Progenitor cell of endocrine pancreas (in vitro differentiated cells): Measurements from ENCODE around the gene ENTPD7. TPM values are rescaled to one million over a fixed set of nuclear protein-coding genes. Genes with fewer than 3 reads are reported as not detected.

Experiments used
- DNase-seq: peaks from one replicate; pipeline ENCODE4 v3.0.0; 2021; ENCODE audit warnings: low spot score; ENCODE audit not compliant: unreplicated experiment
- H3K27ac Mint-ChIP-seq: 2 replicates; pipeline ENCODE4 v1.8.0; 2021; ENCODE audit warnings: mild to moderate bottlenecking, moderate library complexity, mixed read lengths
- H3K27me3 Mint-ChIP-seq: 2 replicates; pipeline ENCODE4 v1.8.0; 2021; ENCODE audit warnings: mixed read lengths
- H3K36me3 Mint-ChIP-seq: 2 replicates; pipeline ENCODE4 v1.8.0; 2022; ENCODE audit warnings: mixed read lengths; ENCODE audit not compliant: insufficient read depth
- H3K4me1 Mint-ChIP-seq: 2 replicates; pipeline ENCODE4 v1.8.0; 2021; ENCODE audit warnings: low read depth, mixed read lengths
- H3K4me3 Mint-ChIP-seq: 2 replicates; pipeline ENCODE4 v1.8.0; 2021; ENCODE audit warnings: low read depth, mild to moderate bottlenecking, moderate library complexity, mixed read lengths
- H3K9me3 Mint-ChIP-seq: 2 replicates; pipeline ENCODE4 v1.8.0; 2021; ENCODE audit warnings: low read depth, mixed read lengths
- total RNA-seq: library from RNA; stranded (reverse); gene quantifications from 2 replicates; pipeline ENCODE4 v1.2.1, GENCODE V29; 2021
- TF ChIP-seq, protein P1 (sequence below): fragments of 200-600 bp; sonication (generic); IDR thresholded peaks from one replicate; pipeline ENCODE4 v1.5.0; 2021; ENCODE audit warnings: antibody characterized with exemption, mild to moderate bottlenecking; ENCODE audit not compliant: unreplicated experiment

Gene ENTPD7
- total RNA-seq, 1 donor from 2014 or later: 31.2 TPM

DNA sequence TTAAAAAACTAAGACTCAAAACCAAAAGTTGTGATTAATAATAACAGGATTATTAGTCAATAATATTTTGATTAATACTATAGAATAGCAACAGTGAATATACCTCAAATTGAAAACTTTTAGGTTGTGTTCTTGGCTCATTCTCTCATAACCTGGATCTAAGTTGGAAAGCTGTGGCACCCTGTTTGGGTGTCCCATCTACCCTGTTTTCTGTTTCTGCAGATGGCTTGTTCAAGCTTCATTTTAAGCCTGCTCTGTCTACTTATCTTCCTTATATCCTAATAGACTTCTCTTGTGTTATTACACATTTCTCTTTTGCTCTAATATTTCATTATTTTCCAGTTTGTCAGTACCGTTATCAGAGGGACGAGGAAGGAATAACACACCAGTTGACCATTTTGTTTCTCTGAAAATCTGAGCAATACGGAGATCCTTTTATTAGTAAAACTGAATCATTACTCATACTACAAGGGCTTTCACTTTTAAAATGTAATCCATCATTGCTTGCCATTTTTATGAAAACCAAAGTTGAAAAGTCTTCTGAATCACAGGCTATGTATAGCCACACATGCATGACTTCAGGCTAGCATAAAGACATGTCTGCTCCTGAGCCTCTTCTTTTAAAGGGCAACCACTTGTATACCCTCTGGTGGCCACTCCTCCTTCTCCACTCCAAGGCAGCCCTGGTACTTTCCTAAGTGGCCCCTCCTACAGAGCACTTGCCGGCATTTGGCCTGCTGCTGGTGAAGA, 50.3 kb downstream of the ENTPD7 start:
- H3K27me3 Mint-ChIP-seq: no peaks in the 10 kb centered on the region
- H3K4me3 Mint-ChIP-seq: no peak overlapping the region
- TF ChIP-seq, protein P1, sequence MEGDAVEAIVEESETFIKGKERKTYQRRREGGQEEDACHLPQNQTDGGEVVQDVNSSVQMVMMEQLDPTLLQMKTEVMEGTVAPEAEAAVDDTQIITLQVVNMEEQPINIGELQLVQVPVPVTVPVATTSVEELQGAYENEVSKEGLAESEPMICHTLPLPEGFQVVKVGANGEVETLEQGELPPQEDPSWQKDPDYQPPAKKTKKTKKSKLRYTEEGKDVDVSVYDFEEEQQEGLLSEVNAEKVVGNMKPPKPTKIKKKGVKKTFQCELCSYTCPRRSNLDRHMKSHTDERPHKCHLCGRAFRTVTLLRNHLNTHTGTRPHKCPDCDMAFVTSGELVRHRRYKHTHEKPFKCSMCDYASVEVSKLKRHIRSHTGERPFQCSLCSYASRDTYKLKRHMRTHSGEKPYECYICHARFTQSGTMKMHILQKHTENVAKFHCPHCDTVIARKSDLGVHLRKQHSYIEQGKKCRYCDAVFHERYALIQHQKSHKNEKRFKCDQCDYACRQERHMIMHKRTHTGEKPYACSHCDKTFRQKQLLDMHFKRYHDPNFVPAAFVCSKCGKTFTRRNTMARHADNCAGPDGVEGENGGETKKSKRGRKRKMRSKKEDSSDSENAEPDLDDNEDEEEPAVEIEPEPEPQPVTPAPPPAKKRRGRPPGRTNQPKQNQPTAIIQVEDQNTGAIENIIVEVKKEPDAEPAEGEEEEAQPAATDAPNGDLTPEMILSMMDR: no peak
- no peaks in the 10 kb centered on the region for H3K4me1 Mint-ChIP-seq
- no peak for DNase-seq
- no peak overlapping the region for H3K27ac Mint-ChIP-seq
- H3K9me3 Mint-ChIP-seq: no peaks in the 10 kb centered on the region
- H3K36me3 Mint-ChIP-seq: peaks cover 15% of the 10 kb centered on the region

DNA sequence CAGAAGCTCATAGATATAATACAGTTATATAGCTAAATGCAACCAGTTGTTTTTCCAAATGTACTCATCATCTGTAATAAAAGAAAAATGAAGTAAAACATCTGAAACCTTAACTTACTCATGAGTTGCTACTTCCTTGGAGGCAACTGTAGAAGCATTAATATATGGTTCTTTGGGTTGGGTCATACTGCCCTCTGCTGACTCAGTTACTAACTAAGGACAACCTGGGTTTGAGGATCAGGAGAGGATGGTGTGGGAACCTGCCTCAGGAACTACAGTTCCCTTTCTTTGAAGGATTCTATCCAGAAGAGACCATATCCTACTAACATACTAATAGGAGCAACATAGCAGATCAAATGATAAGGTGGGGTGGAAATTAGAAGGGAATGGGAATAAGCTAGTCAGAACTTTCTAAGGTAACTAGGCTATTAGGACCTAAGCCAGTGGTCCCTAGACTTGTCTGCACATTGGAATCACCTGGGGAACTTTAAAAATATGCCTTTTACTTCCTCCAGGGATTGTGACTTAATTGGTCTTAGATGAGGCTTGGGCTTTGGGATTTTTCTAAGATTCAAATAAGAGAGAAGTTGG, 51.9 kb downstream of the ENTPD7 start:
- no peak overlapping the region for H3K27ac Mint-ChIP-seq
- no peaks in the 10 kb centered on the region for H3K4me1 Mint-ChIP-seq
- H3K4me3 Mint-ChIP-seq: no peak overlapping the region
- no peaks in the 10 kb centered on the region for H3K9me3 Mint-ChIP-seq
- H3K27me3 Mint-ChIP-seq: no peaks in the 10 kb centered on the region
- peaks cover 12% of the 10 kb centered on the region for H3K36me3 Mint-ChIP-seq
- TF ChIP-seq, protein P1: peak; percentile 56
- DNase-seq: no peak

DNA sequence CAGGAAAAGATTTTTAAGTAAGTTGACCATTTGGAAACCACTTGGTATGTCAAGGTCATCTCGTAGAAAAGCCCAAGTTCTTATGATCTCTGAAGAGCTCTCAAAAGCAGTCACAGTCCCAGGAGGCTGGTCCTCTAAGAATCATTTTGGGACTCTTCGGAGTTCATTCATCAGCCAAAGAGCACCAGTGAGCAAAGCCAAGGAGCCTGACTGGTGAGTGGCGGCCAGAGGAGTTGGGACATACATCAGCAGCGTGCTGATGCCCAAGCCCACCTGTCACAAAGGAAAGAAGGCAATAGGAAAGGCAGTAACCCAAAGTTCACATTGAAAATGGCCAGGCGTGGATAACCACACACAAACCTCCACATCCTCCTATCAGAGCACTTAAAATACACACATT, 55.1 kb downstream of the ENTPD7 start:
- Mint-ChIP-seq H3K4me3 (no peak overlapping the region), H3K27me3 (no peaks in the 10 kb centered on the region), H3K27ac (no peak overlapping the region), H3K4me1 (no peaks in the 10 kb centered on the region), H3K9me3 (no peaks in the 10 kb centered on the region), H3K36me3 (peaks cover 19% of the 10 kb centered on the region)
- no peak for DNase-seq
- TF ChIP-seq, protein P1: no peak

DNA sequence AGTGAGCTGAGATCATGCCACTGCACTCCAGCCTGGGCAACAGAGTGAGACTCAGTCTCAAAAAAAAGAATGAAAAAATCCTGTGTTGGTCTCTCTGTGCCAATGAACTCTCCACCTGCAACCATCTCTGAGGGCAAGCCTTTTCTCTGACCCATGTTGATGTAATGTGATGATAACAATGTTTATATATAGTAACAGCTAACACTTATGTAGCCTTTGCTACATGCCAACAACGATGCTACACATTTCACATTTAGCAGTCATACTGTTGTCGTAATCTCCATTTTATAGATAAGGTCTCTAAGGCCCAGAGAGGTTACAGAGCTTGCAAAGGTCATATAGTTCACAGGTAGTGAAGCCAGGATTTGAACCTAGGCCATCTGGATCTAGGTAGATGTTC, 61.1 kb downstream of the ENTPD7 start:
- Mint-ChIP-seq H3K36me3 (peaks cover 25% of the 10 kb centered on the region), H3K27me3 (no peaks in the 10 kb centered on the region), H3K4me1 (no peaks in the 10 kb centered on the region), H3K27ac (no peak overlapping the region), H3K4me3 (no peak overlapping the region), H3K9me3 (no peaks in the 10 kb centered on the region)
- no peak for DNase-seq
- TF ChIP-seq, protein P1: no peak

GRCh38 chr10:99730026-99730425, 70.7 kb downstream of the ENTPD7 start:
- Mint-ChIP-seq H3K4me1 (peaks cover 7% of the 10 kb centered on the region), H3K36me3 (peaks cover 12% of the 10 kb centered on the region), H3K27ac (peak overlapping the region; percentile 53), H3K4me3 (no peak overlapping the region), H3K9me3 (no peaks in the 10 kb centered on the region), H3K27me3 (no peaks in the 10 kb centered on the region)
- DNase-seq: no peak
- TF ChIP-seq, protein P1: no peak
